ENCODE results near the gene COL5A1. TPM values are rescaled to one million over a fixed set of nuclear protein-coding genes. Genes with fewer than 3 reads are reported as not detected.

The COL5A1 gene
- total RNA-seq, 1 donor from 2014 or later = 28.9 TPM

DNA sequence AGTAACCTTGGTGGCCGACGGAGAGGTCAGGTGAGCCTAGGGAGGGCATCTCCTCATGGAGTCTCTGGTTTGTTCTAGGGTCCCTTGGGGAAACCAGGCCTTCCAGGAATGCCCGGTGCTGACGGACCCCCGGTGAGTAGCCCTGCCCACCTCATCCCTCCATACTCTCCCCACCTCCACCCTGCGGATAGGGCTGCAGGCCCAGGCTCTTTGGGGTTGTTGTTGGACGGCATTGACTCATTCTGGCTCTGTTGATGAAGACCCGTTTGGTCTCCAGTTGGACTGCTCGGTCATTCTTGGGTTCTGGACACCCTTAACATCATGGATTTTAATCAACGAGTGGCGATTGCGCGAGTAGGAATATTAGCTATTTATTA is 126.7 kb downstream of the COL5A1 start:
- no peaks in the 10 kb centered on the region for H3K36me3 Mint-ChIP-seq (ENCODE audit: unreplicated experiment)
- peaks cover 10% of the 10 kb centered on the region for H3K4me1 Mint-ChIP-seq (ENCODE audit: low read depth, unreplicated experiment)
- no peaks in the 10 kb centered on the region for H3K9me3 Mint-ChIP-seq (ENCODE audit: unreplicated experiment)
- TF ChIP-seq, protein P1, sequence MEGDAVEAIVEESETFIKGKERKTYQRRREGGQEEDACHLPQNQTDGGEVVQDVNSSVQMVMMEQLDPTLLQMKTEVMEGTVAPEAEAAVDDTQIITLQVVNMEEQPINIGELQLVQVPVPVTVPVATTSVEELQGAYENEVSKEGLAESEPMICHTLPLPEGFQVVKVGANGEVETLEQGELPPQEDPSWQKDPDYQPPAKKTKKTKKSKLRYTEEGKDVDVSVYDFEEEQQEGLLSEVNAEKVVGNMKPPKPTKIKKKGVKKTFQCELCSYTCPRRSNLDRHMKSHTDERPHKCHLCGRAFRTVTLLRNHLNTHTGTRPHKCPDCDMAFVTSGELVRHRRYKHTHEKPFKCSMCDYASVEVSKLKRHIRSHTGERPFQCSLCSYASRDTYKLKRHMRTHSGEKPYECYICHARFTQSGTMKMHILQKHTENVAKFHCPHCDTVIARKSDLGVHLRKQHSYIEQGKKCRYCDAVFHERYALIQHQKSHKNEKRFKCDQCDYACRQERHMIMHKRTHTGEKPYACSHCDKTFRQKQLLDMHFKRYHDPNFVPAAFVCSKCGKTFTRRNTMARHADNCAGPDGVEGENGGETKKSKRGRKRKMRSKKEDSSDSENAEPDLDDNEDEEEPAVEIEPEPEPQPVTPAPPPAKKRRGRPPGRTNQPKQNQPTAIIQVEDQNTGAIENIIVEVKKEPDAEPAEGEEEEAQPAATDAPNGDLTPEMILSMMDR (IDR thresholded peaks at IDR 0.05; ENCODE audit: partially characterized antibody, unreplicated experiment) = no peak
- peak overlapping the region; percentile 3 for H3K27ac Mint-ChIP-seq (ENCODE audit: unreplicated experiment)
- H3K4me3 Mint-ChIP-seq (ENCODE audit: unreplicated experiment) = no peak overlapping the region
- DNase-seq = no peak
- peaks cover 3% of the 10 kb centered on the region for H3K27me3 Mint-ChIP-seq (ENCODE audit: unreplicated experiment)

DNA sequence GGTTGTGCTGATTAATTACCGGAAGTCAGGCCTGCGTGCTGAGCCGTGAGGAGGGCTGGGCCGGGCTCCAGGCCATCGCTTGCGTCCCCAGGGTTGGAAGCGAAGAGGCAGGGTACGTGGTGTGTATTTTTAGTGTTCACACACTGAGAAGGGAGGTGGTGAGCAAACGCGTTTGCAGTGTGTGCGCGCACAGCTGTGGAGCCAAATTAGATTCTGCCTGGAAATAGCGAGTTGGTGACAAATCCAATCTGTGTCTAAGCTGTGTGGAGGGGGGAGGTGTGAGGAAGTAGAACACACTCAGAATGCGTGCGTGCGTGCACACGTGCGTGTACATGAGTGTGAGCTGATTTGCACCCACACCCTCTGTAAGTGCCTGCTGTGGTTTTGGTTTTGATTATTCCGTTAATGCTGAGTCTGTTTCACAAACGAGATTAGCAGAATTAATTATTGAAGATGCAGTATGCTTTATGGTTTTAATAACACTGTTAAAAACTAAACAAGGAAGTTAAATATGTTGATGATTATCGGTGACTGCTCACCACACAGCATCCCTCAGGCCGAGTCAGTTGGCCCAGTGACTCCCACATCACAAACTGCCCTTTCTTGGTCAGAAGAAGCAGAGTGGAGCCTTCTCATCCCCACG is 127.2 kb downstream of the COL5A1 start:
- Mint-ChIP-seq H3K9me3 (ENCODE audit: unreplicated experiment) (no peaks in the 10 kb centered on the region), H3K27ac (ENCODE audit: unreplicated experiment) (peak overlapping the region; percentile 52), H3K4me1 (ENCODE audit: low read depth, unreplicated experiment) (peaks cover 10% of the 10 kb centered on the region), H3K4me3 (ENCODE audit: unreplicated experiment) (no peak overlapping the region), H3K36me3 (ENCODE audit: unreplicated experiment) (no peaks in the 10 kb centered on the region), H3K27me3 (ENCODE audit: unreplicated experiment) (peaks cover 3% of the 10 kb centered on the region)
- DNase-seq = no peak
- TF ChIP-seq, protein P1 (IDR thresholded peaks at IDR 0.05; ENCODE audit: partially characterized antibody, unreplicated experiment) = no peak

DNA sequence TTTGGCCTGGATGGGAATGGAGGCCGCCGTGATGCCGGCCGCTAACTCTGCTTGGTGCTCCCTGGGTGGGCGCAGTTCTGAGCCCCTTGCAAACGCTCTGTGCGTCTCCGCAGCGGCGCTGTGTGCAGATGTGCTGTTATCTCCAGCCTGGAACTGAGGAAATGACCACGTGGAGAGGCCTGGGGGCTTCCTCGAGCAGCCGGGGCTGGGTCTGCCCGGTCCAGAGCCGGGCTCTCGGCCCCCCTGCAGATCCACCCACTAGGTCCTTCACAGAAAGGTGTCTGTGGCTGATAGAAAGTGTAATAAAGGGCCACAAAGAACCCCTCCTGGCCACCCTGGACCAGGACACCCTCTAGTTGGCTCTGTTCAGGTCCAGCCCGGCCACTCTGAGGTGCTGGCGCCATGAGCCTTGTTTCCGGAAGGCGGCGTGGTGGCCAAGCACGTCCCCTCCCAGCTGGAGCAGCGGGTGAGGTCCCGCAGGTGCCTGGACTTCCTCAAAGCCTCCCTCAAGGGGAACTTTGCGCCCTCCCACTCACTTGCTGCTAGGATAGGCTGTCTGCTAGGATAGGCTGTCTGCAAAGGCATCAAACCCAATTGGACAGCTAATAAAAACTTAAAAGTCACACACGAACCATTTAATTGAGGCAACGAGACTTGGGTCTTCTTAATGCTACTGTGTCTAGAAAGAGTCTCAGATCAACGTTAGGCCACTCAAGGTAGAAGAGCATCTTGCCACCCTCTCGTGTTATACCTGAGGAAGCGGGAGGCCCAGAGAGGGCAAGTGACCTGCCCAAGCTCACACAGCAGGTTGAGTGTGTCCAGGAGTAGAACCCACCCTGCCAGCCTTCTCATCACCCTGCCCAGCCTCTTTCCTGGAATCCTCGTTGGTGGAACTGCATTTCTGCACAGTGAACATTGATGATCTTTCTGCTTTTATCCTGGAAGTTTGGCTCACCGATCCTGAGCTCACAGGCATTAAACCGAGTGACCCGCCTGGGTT is 129.7 kb downstream of the COL5A1 start:
- Mint-ChIP-seq H3K36me3 (ENCODE audit: unreplicated experiment) (no peaks in the 10 kb centered on the region), H3K27ac (ENCODE audit: unreplicated experiment) (no peak overlapping the region), H3K27me3 (ENCODE audit: unreplicated experiment) (peaks cover 10% of the 10 kb centered on the region), H3K4me3 (ENCODE audit: unreplicated experiment) (no peak overlapping the region), H3K4me1 (ENCODE audit: low read depth, unreplicated experiment) (peaks cover 20% of the 10 kb centered on the region), H3K9me3 (ENCODE audit: unreplicated experiment) (peaks cover 6% of the 10 kb centered on the region)
- DNase-seq = no peak
- TF ChIP-seq, protein P1 (IDR thresholded peaks at IDR 0.05; ENCODE audit: partially characterized antibody, unreplicated experiment) = no peak

DNA sequence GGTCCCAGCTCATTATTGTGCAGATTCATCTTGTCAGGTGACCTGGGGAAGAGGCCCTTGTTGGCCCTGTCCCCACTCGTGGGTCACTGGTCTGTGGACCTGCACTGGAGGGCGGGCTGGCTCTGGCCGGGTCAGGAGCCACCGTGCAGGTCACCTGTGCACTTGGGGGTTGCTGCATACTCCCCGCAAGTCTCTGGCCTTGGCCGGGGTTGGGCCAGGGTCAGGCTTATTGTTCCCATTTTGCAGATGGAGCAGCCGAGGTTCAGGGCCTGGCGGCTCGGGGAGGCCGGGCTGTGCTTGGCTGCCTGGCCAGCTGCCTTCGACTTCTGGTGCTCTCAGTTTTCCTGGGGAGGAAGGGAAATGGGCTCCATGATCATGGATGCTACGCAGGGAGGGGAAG is 130.7 kb downstream of the COL5A1 start:
- peaks cover 25% of the 10 kb centered on the region for H3K4me1 Mint-ChIP-seq (ENCODE audit: low read depth, unreplicated experiment)
- peaks cover 6% of the 10 kb centered on the region for H3K9me3 Mint-ChIP-seq (ENCODE audit: unreplicated experiment)
- H3K27me3 Mint-ChIP-seq (ENCODE audit: unreplicated experiment) = peaks cover 11% of the 10 kb centered on the region
- no peaks in the 10 kb centered on the region for H3K36me3 Mint-ChIP-seq (ENCODE audit: unreplicated experiment)
- no peak overlapping the region for H3K4me3 Mint-ChIP-seq (ENCODE audit: unreplicated experiment)
- DNase-seq = no peak
- no peak overlapping the region for H3K27ac Mint-ChIP-seq (ENCODE audit: unreplicated experiment)
- TF ChIP-seq, protein P1 (IDR thresholded peaks at IDR 0.05; ENCODE audit: partially characterized antibody, unreplicated experiment) = no peak

DNA sequence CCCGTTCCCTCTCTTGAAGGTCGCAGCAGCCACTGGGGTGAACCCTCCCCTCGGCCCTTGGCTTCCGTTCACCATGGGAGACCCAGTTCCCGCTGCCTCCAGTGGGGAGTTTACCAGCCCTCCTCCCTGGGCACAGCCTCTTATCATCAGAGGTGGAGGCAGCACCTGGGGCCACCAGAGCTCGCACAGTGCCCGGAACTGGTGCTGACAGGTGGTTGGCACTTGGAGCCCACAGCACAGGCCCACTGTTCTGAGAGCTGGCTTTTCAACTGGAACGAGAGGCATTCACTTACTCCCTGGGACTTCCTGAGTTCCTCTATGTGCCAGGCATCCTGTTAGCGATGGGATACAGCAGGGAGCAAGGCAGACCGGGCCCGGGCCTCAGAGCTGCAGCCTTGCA is 132.2 kb downstream of the COL5A1 start:
- H3K36me3 Mint-ChIP-seq (ENCODE audit: unreplicated experiment) = no peaks in the 10 kb centered on the region
- TF ChIP-seq, protein P1 (IDR thresholded peaks at IDR 0.05; ENCODE audit: partially characterized antibody, unreplicated experiment) = no peak
- H3K4me1 Mint-ChIP-seq (ENCODE audit: low read depth, unreplicated experiment) = peaks cover 22% of the 10 kb centered on the region

More for the DNA sequence above, 132.2 kb downstream of the COL5A1 start:
- Mint-ChIP-seq H3K9me3 (ENCODE audit: unreplicated experiment) (peaks cover 6% of the 10 kb centered on the region), H3K27ac (ENCODE audit: unreplicated experiment) (no peak overlapping the region), H3K4me3 (ENCODE audit: unreplicated experiment) (no peak overlapping the region), H3K27me3 (ENCODE audit: unreplicated experiment) (peaks cover 11% of the 10 kb centered on the region)
- no peak for DNase-seq

Data from glutamatergic neuron (in vitro differentiated cells).